ENCODE data around the gene OSBPL10. TPM values are rescaled to one million over a fixed set of nuclear protein-coding genes. Genes with fewer than 3 reads are reported as not detected.
A peak's percentile ranks its signal among the peaks of the same experiment; 100 is the strongest.

The OSBPL10 gene
- polyA plus RNA-seq, 2 of the 4 experiments (the other 2 are of a cell fraction) = 9.2 to 17.0 TPM

- WGBS (ENCODE audit: missing lambda C conversion rate) = 61% methylated on average over 10 of the region's 10 CpGs
- H3K4me1 ChIP-seq = peaks cover 8% of the 10 kb centered on the region; the same call in 2 of the 3 replicates
- H3K4me2 ChIP-seq = peak overlapping the region; percentile 1; the same call in 1 of the 3 replicates
- CTCF ChIA-PET = interaction anchor here (0.6 kb wide), 2 partner anchors 472 to 588 kb away, joined by 3 read pairs; no protein-coding TSS in a partner anchor
- no peak overlapping the region for H3K4me3 ChIP-seq
- DNase-seq (ENCODE audit: low read depth in 1 of 2, low spot score in 1 of 2) (peak in 1 of 2 experiments; percentile 12), FAIRE-seq (no peak), ATAC-seq (no peak)
- no peaks in the 10 kb centered on the region for H3K9me3 ChIP-seq
- TF ChIP-seq GATA3 (IDR thresholded peaks at IDR 0.05; ENCODE audit: borderline replicate concordance) (no peak), ZFP36 (IDR thresholded peaks at IDR 0.05; ENCODE audit: borderline replicate concordance, partially characterized antibody) (no peak), MAFK (IDR thresholded peaks at IDR 0.05; ENCODE audit: partially characterized antibody) (peak; percentile 72), JUN (IDR thresholded peaks at IDR 0.05) (no peak)
- POLR2A ChIA-PET = no interaction called here
- H3K27ac ChIP-seq = no peak overlapping the region
Observed at GRCh38 chr3:31804251-31805051, 176.6 kb downstream of the OSBPL10 start.

GRCh38 chr3:31802981-31803740, 177.9 kb downstream of the OSBPL10 start:
- no peaks in the 10 kb centered on the region for H3K9me3 ChIP-seq
- H3K27ac ChIP-seq = no peak overlapping the region
- TF ChIP-seq HEYL (CRISPR knock-in tag; IDR thresholded peaks at IDR 0.05) = no peak
- no peak for TF ChIP-seq ESRRA (IDR thresholded peaks at IDR 0.05; ENCODE audit: borderline replicate concordance, low read length)
- TF ChIP-seq EHMT2 (IDR thresholded peaks at IDR 0.05; ENCODE audit: low read depth) = no peak
- no peak for TF ChIP-seq USF2 (IDR thresholded peaks at IDR 0.05)
- TF ChIP-seq ATOH8 (CRISPR knock-in tag; IDR thresholded peaks at IDR 0.05; ENCODE audit: low read depth) = no peak
- TF ChIP-seq KDM1A (IDR thresholded peaks at IDR 0.05; ENCODE audit: low read depth) = no peak
- TF ChIP-seq CTCF (IDR thresholded peaks at IDR 0.05) = no peak
- no peak for TF ChIP-seq CBX2 (IDR thresholded peaks at IDR 0.05; ENCODE audit: borderline replicate concordance, low read depth)
- TF ChIP-seq RNF2 (IDR thresholded peaks at IDR 0.05; ENCODE audit: borderline replicate concordance, low read depth) = no peak
- no peak for TF ChIP-seq JUNB (IDR thresholded peaks at IDR 0.05)
- no peak for TF ChIP-seq HDAC2 (IDR thresholded peaks at IDR 0.05)
- TF ChIP-seq TFCP2L1 (CRISPR knock-in tag; IDR thresholded peaks at IDR 0.05) = no peak
- no peak for TF ChIP-seq FOXS1 (CRISPR knock-in tag; IDR thresholded peaks at IDR 0.05)
- TF ChIP-seq ZC3H11A (IDR thresholded peaks at IDR 0.05) = no peak
- H3K4me1 ChIP-seq = peaks cover 8% of the 10 kb centered on the region; the same call in 2 of the 3 replicates
- H3K4me2 ChIP-seq = no peak overlapping the region
- FAIRE-seq = no peak
- DNase-seq (ENCODE audit: low read depth in 1 of 2, low spot score in 1 of 2) = no peak
- H3K4me3 ChIP-seq = no peak overlapping the region
- 74% methylated on average over 7 of the region's 7 CpGs for WGBS (ENCODE audit: missing lambda C conversion rate)
- POLR2A ChIA-PET = no interaction called here
- no peak for ATAC-seq
- CTCF ChIA-PET = interaction anchor here (0.6 to 0.7 kb wide), 2 partner anchors 47 to 109 kb away, joined by 3 read pairs; no protein-coding TSS in a partner anchor

GRCh38 chr3:31800436-31800835, 180.6 kb downstream of the OSBPL10 start:
- H3K4me1 ChIP-seq = peaks cover 8% of the 10 kb centered on the region; the same call in 2 of the 3 replicates
- ChIA-PET POLR2A (no interaction called here), CTCF (interaction anchor here (0.7 kb wide), 1 partner anchor 270 kb away, joined by 3 read pairs; no protein-coding TSS in a partner anchor)
- DNase-seq (ENCODE audit: low read depth in 1 of 2, low spot score in 1 of 2) = no peak
- TF ChIP-seq USF2 (IDR thresholded peaks at IDR 0.05) (no peak), ELK1 (IDR thresholded peaks at IDR 0.05; ENCODE audit: low read depth, low read length) (no peak), FOXS1 (CRISPR knock-in tag; IDR thresholded peaks at IDR 0.05) (no peak), GATA3 (IDR thresholded peaks at IDR 0.05; ENCODE audit: borderline replicate concordance) (no peak), MAX (IDR thresholded peaks at IDR 0.05) (no peak), RAD21 (conservative IDR thresholded peaks at IDR 0.05 in 1 of 2, IDR thresholded peaks at IDR 0.05 in 1 of 2) (no peak), SREBF2 (IDR thresholded peaks at IDR 0.05) (no peak), FOSL2 (IDR thresholded peaks at IDR 0.05) (no peak), FOSL2 (CRISPR knock-in tag; IDR thresholded peaks at IDR 0.05) (no peak), CEBPB (IDR thresholded peaks at IDR 0.05) (no peak)
- no peaks in the 10 kb centered on the region for H3K9me3 ChIP-seq
- no peak for ATAC-seq
- no peak overlapping the region for H3K4me2 ChIP-seq
- H3K4me3 ChIP-seq = no peak overlapping the region
- WGBS (ENCODE audit: missing lambda C conversion rate) = 96% methylated on average over 4 of the region's 4 CpGs
- H3K27ac ChIP-seq = no peak overlapping the region
- FAIRE-seq = no peak

All from A549 (cell line).